ENCODE measurements around the gene IL17RC.
"Not testable (repeated sequence)": the region's sequence is repeated elsewhere in the genome, so short reads cannot be mapped to it uniquely, and the experiment has no call there.

GRCh38 chr3:9872067-9872466 lies 44.8 kb upstream of the IL17RC start:
- not testable (repeated sequence) for TF ChIP-seq CTCF (conservative IDR thresholded peaks at IDR 0.05 in 1 of 2, IDR thresholded peaks at IDR 0.05 in 1 of 2; ENCODE audit: extremely low read depth in 1 of 2, insufficient read depth in 1 of 2, low read depth in 1 of 2, low read length in 2 of 2); EZH2 (IDR thresholded peaks at IDR 0.05; ENCODE audit: borderline replicate concordance, low read length)
